ENCODE data around the gene AIFM1.
A peak's percentile ranks its signal among the peaks of the same experiment; 100 is the strongest.

The AIFM1 gene

DNA sequence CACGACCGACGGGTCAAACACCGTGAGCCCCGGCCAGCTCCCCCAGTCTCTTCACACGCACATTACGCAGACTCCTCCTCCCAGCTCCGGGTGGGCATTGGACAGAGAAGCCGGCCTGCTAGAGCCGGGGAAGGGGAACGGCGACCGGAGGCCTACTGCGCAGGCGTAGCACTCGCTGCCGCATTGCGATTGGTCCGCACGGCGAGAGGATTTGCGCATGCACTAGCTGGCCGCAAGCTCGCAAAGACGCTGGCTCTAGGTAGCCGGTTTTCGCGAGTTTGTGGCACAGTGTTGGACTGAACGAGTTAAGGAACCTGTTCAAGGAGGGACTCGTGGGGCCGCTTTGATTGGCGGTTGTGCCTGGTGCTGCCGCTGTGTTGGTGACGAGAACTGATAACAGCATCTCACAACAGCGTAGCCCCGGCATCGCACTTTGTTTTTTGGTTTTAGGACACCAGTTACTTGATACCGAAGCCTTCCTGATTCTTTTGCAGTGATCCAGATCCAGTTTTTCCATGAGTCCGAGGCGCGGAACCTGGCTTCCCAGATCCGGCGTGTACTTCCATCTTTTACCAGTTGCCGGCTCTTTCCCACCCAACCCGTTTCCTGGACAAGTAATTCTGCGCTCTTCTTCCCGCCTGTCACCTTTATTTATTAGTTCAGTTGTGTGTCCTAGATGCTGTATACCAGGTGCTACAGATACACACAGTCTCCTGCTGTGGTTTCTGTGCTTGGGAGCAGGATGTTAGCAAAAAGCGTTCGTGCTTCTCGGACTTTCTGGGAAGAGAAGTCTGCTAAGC, at the start of gene AIFM1:
Gene AIFM1, minus strand, starts transcription at position 139 of the 800 bp plus-strand sequence. CDS start 185 bp downstream, outside the sequence.
- peak; percentile 95 for DNase-seq (ENCODE audit: low spot score)

DNA sequence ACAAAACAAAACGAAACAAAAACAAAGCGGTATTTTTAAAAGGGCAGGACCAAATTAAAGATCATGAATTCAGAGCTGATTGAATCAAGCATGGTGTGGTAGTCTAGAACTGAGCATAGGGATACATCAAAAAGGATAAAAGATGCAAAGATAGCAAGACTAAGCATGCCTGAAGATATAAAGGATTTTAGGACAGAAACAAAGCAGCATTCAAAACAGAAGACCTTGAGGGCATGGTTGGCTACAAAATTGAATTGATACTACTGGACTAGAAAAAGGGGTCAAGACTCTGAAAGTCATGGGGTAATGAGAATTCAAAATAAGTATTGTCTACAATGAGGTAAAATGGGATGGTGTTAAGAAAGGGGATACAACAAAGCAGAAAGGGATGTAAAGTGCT, 47.7 kb upstream of the AIFM1 start:
- DNase-seq (ENCODE audit: low spot score), result no peak

DNA sequence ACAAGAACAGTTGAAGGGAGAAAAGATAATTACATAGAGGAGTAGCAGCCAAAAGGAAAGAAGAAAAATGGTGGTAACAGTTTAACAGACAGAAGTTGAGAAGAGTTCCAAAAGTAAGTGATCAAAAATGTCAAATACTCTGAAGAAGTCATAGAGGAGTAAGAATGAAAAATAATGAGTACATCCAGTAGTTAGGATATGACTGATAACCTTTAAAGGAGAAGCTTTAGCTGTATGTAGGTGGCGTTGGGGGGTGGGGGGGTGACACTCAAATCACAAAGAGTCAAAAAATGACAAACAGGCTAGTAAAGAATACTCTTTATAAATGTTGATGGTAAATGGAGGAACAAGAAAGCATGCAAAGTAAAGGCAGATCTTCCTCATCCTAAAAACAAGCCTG, 46.7 kb upstream of the AIFM1 start:
- DNase-seq (ENCODE audit: low spot score), result no peak

DNA sequence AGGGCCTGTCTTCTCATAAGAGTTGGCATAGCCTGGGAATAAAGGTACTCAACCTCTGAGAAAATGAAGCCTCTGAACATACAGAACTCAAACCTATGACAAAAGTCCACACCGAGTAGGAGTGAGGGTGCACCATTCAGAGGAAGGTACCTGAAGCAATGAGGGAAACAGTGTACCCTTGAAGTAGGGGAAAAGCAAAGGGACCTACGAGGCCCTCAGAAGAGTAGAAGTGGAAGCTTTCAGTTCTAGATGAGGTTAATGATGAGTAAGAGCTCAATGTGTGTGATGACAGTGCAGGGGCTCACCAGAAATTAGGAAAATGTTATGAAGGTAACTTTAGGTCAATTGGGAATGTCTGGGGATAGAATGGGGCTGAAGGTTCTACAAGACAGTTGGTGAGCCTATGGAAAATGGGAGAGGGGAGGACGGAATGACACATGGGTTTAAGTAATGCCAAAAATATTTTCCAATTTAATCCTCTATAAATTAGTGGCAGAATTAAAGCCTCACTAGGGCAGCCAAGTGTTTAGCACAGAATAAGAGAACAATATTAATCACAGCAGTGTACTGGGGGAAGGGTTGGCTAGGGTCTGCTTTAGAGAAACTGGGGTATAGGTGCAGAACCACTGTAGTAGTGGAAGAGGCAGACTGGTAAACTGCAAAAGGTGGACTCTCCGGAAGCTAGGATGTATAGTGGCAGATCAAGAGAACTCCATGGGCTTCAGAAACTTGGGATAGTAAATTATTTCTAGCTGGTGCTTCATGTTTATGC, 46.0 kb upstream of the AIFM1 start:
- no peak for DNase-seq (ENCODE audit: low spot score)

DNA sequence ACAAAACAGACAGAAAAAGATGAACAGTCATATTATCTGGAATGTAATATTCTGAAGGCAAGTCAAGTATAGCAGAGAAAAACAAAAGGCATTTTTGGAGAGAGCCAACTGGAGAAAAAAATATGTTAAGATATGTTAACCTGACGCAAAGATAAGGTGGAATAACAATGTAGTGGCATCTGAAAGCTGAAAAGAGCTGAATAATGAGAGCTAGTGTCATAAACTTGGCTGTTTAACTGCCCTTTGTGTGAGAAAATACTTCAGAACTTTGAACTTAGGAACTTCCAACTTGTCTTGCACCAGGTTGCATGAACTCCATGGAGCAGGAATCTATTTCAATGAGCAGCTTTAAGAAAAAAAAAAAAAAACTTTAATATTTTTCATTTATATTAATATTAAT, 39.0 kb upstream of the AIFM1 start:
- no peak for DNase-seq (ENCODE audit: low spot score)

DNA sequence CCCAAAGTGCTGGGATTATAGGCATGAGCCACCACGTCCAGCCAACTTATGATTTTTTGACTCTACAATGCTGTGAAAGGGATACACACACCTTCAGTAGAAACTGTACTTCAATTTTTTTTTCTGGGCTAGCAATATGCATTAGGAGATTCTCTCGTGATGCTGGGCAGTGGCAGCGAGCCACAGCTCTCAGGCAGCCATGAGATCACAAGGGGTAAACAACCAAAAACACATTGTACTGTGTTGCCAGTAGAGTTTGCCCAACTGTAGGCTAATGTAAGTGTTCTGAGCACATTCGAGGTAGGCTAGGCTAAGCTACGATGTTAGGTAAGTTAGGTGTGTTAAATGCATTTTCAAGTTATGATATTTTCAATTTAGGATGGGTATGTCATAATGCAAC, 31.8 kb upstream of the AIFM1 start:
- no peak for DNase-seq (ENCODE audit: low spot score)

DNA sequence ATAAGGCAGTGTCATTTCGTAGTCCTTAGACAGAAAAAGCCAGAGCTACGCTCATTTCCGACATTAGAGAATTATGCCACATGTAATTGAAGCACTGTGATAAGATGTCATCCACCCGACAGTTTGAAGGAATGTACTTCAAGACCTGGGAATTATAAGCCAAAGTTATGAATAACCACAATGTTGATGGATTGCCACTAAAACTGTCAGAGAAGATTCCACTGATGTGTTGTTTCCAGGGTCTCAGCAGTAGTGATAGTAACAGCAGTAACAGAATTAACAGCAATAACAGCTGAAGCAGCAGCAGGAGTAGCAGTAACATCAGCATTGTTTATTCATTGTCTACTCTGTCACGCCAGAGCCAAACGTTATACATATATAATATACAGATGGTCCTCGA, 30.8 kb upstream of the AIFM1 start:
- DNase-seq (ENCODE audit: low spot score), result no peak

DNA sequence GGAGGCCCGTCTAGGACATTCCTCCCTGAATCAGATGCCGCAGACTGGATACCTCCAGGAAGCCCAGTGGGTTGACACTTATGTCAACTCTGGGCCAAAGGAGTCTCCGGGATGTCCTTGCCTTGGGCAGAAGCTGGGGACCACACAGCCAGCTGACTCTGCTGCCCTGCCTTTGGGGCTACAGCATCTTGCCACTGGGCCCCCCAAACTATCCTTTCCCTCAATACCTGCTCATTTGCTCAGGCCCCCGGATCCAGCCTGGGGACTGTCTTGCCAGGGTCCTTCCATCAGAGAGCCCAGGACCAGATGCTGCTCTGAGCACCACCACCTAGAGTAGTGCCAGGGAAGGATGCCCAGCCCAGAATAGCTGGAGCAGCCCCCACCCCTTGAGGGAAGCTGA, 25.2 kb upstream of the AIFM1 start:
- DNase-seq (ENCODE audit: low spot score), result no peak

DNA sequence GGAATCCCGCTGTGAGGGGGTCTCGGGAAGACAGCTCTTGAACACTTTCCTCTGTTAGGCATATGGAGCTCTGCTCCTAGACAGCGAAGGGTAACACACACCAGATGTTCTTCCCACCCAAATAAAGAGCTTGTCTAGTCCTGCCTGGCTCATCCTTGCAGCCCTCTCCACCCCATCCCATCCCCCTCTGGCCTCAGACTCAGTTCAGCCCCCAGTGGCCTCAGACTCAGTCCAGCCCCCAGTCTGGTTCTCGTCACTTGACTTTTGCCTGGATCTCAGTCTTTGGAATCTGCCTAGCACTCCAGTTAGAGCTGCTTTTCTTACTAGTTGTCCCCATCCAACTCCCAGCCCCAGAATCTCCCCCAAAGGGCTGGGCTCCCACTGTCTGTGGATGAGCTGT, 21.0 kb upstream of the AIFM1 start:
- DNase-seq (ENCODE audit: low spot score), result no peak

DNA sequence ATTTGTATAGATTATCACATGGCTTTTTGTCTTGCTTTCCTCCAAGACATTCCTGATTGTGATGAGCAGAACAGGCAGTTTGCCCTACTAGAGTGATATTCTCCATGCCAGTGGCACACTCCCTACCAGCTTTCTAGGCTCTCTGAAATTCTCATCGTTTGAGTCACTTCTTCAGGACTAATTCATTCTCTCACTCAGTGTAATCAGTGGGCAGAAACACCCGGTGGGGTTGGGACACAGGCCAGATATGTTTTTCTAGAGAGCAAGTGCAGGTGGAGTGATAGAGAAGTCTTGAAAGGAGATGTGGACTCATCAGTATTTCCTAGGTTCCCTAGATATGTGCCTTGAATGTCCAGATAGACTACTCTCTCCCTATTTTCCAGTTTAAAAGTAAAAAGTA, 19.2 kb upstream of the AIFM1 start:
- peak; percentile 38 for DNase-seq (ENCODE audit: low spot score)

DNA sequence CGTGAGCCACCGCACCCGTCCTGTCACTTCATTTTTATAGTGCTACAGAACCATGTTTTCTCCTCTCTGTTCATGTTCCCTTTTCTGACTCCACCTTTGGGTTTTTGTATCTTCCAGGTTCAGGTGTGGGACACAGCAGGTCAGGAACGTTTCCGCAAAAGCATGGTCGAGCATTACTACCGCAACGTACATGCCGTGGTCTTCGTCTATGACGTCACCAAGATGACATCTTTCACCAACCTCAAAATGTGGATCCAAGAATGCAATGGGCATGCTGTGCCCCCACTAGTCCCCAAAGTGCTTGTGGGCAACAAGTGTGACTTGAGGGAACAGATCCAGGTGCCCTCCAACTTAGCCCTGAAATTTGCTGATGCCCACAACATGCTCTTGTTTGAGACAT, 18.5 kb upstream of the AIFM1 start:
- DNase-seq (ENCODE audit: low spot score), result no peak

DNA sequence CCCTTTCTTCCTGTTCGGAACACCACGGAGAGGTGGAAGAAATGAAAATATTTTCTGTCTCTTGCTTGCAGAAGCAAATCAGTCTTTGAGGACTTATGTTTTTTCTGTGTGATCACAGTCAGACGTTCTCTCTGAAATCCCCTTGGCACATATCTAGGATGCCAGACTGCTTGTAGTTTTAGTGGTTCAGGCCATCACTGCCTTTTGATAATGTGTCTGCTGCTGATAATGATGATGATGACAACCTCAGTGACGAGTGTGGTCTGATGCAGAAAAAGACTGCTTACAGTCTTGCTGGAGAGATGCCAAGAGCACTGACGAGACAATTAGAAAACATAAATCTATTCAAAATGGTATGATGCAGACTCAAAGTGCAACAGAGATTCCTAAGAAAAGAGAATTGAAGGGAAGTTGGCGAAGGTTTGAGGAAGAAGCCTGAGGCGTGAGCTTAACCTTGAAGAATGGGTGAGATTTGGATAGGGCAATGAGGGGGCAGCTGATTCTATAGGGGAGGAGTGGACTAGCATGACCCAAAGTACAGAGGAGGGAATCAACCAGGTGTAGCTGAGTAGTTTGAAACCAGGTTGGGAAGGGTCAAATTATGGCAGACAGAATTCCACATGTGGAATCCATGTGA, 14.1 kb upstream of the AIFM1 start:
- no peak for DNase-seq (ENCODE audit: low spot score)

DNA sequence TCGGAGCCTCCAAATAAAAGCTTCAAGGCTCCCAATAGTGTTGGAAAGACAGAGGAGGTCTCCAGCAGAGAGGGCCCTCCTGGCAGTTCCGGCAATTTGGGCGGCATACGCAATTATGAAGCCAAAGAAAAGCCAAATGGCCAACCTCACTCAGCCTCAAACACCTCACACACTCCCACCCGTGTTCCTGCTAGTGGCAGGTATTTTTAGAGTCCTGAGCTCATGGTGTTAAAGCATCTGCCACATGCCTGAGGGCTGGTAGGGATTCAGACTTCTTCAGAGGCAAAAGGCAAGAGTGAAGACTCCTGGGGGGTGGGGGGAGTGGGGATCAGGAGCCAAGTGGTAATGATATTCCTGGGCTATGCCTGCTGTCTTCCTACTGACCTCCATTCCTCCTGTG, 13.5 kb upstream of the AIFM1 start:
- DNase-seq (ENCODE audit: low spot score), result no peak

DNA sequence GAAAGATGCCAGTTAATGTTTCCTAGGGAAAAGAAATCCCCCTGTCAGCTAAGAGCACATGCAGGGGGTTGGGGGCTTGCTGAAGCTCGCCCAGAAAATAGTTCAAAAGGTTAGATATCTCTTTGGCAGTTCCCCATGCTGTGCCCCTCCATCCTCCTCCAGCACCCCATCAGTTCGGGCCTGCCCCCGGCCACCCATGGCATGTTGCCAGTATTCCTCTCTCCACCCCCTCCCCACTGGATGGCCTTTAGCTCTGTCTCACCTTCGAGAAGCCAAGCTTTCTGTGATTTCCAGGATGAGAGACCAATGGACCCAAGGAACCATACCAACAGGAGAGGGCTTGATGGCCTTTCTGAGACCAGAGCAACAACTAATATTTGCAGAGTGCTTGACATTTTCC, 11.3 kb upstream of the AIFM1 start:
- DNase-seq (ENCODE audit: low spot score), result no peak

DNA sequence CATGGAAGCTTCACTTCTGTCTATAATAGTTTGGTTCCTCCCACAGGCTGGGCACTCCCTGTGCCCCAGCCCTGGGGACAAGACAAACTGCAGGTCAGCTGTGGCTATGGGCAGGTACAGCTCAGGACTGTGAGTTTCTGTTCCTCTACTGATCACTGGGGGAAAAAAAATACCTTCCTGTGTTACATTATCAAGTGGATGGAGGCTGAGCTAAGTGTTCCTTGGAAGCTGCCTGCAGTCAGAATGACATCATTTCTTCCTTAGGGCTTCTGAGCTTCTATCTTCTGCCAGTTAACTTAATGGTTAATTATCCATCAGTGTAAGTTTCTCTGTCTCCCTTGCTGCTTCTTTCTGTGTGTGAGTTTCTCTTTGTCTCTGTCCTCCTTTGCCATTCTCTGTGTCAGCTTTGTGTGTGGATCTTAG, 10.7 kb upstream of the AIFM1 start:
- DNase-seq (ENCODE audit: low spot score), result peak; percentile 42

DNA sequence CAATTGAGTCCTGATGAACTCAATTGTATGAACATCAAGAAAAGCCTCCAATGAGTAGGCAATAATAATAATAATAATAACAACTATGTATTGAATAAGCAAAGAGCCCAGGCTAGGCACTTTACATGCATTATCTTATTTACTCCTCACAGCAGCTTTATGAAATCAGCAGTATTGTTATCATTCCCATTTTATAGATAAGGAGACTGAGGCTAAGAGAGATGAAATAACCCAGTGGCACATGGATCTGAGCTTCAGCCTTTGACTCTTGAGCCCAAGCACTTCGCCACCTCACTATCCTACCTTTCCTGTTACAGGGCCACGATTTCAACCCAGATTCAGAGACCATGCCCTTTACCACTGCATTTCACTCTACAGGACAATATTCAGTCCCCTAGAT, 9.3 kb upstream of the AIFM1 start:
- no peak for DNase-seq (ENCODE audit: low spot score)

DNA sequence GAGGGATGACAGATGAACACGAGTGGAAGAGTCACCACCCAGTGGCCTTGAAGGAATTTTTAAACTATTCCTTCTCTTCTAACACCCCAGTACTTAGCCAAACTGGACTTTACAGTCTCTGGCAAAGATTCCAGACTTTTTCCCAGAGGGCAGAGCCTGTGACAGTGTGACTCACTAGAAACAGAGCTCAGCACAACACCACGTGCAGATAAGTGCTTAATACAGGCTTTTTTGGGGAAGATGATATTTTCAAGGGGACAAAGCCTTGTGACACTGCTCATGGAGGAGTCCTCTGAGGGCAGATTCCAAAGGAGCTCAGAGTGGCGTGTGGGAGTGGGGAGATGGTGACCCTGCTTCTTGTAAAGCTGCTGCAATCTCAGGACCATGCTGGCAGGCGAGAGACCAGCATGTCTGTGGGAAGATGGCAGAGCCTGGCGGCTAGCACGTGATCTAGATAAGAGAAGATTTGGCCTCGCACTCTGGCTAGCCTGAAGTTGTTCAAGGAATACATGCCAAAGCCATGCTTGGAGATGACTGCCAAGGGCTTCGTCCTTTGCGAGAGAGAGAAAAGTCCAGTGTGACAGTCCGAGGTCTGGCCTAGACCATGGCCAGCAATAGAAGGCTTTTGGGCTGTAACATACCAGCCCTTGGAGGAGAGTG, 8.5 kb upstream of the AIFM1 start:
- DNase-seq (ENCODE audit: low spot score), result peak; percentile 31

DNA sequence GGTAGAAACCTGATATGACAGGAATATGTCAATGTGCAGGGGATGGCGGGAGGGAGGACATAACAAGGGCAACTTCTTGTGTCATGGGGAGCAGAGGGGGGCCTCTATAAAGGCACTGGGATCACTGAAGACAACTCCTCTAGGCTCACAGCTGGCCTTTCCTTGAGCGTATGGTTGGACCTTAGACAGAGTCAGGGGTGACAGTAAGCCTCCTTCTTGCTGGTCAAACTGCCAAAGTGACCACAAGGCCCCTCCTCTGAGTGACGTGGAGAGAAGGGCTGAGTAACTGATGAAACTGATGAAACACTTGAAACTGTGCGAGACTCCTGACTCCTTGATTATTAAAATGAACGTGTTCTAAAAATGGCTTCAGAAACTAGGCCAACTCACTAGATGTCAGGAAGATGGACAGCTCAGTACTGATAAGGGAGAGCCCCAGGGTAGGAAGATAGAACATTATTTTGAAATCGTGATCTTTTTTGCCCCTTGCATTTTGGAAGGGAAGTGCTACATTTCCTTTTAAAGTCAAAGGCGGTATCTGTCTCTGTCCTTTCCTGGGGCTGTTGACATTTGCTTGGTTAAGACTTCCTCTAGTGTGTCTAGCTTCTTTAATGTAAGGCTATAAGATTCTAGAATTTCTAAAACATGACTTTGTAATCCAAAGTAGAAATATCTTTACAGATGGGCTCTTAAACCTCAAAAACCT, 7.7 kb upstream of the AIFM1 start:
- no peak for DNase-seq (ENCODE audit: low spot score)

DNA sequence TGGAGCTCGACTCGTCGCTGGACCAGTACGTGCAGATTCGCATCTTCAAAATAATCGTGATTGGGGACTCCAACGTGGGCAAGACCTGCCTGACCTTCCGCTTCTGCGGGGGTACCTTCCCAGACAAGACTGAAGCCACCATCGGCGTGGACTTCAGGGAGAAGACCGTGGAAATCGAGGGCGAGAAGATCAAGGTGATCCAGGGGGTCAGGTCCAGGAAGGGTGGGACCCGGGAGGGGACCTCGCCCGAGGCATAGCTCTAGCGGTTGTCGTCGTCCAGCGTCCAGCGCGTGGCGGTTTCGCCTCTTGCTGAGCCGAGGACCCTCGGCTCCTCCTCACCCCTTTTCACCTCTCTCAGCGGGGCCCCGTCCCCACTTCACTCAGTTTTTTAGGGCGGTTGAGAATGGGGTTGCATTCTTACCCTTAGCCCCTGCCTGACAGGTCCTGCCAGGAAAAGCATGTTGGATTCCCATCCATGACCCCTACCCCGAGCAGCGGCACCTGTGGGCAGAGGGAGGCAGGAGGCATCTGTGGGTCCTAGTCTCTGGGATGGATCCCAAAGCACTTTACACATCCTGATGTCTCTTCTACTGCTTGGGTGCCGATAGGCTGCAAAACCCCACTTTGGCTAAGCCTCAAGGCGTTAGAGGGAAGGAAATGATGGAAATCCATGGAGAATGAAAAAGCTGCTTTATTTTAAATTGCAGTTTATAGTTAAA, 6.6 kb upstream of the AIFM1 start:
- DNase-seq (ENCODE audit: low spot score), result no peak

DNA sequence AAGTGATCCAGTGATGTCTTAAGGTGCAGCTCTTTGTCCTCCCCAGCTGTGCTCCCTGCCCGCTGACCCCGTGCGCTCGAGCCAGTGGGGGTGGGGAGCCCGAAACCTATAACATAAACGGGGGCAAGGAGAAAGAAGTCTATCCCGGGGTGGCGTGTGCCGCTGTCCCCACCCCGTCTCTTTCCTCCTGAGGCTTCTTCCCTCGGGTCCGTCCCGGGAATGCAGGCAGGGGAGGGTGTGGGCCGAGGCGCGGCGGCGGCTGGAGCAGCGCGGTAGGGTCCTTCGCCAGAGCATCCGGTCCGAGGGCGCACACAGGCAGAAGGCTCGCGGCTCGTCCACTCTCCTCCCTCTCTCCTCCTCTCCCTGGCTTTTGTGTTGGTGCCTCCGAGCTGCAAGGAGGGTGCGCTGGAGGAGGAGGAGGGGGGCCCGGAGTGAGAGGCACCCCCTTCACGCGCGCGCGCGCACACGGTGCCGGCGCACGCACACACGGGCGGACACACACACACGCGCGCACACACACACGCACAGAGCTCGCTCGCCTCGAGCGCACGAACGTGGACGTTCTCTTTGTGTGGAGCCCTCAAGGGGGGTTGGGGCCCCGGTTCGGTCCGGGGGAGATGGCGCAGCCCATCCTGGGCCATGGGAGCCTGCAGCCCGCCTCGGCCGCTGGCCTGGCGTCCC, 5.9 kb upstream of the AIFM1 start, which contains the start of gene RAB33A:
Gene RAB33A, plus strand, starts transcription at position 517 of the 681 bp plus-strand sequence. Its CDS starts 101 bp downstream, at position 618.
- no peak for DNase-seq (ENCODE audit: low spot score)

All from kidney tubule cell (primary cell).